Vagina (tissue), 2 donors: ENCODE data around the gene SLC25A21. TPM values are rescaled to one million over a fixed set of nuclear protein-coding genes. Genes with fewer than 3 reads are reported as not detected.
"Not testable (repeated sequence)": the region's sequence is repeated elsewhere in the genome, so short reads cannot be mapped to it uniquely, and the experiment has no call there.

ENCODE experiments used
- DNase-seq, 2 donors: peaks; one replicate each; pipeline ENCODE4 v3.0.0-alpha.2; 2017; ENCODE audit errors: extremely low spot score in 2 of 2
- H3K27ac ChIP-seq: fragments of 200-600 bp; sonication (generic); one replicate; pipeline ENCODE4 v1.5.1; 2019
- H3K27me3 ChIP-seq: fragments of 200-600 bp; sonication (generic); one replicate; pipeline ENCODE4 v1.5.1; 2019
- H3K36me3 ChIP-seq, 2 donors: fragments of 200-600 bp; sonication (generic); one replicate each; pipeline ENCODE4 v1.5.1; 2017 to 2019
- H3K4me1 ChIP-seq: fragments of 200-600 bp; sonication (generic); one replicate; pipeline ENCODE4 v1.5.1; 2019
- H3K4me3 ChIP-seq, 2 donors: fragments of 200-600 bp; sonication (generic); 1 replicate in 1 of 2; 2 replicates in 1 of 2; pipeline ENCODE4 v1.5.1; 2016 to 2019
- H3K9me3 ChIP-seq: fragments of 200-600 bp; sonication (generic); one replicate; pipeline ENCODE4 v1.5.1; 2019
- POLR2A ChIP-seq, 2 donors: fragments of 450-650 bp; IDR thresholded peaks; one replicate each; pipeline ENCODE4 v1.6.1; 2017; ENCODE audit warnings: antibody characterized with exemption in 2 of 2, mild to moderate bottlenecking in 2 of 2, moderate library complexity in 2 of 2
- POLR2AphosphoS5 ChIP-seq, 2 donors: sonication (generic); formaldehyde crosslinking; IDR thresholded peaks; one replicate each; pipeline ENCODE4 v1.9.0; 2017; ENCODE audit warnings: antibody characterized with exemption in 2 of 2, mild to moderate bottlenecking in 2 of 2, low read depth in 1 of 2; ENCODE audit not compliant: insufficient read depth in 1 of 2
- intact Hi-C: fragments of 100-400 bp; cut with DNase I; formaldehyde crosslinking; loops from one replicate; pipeline ENCODE4 v1.15.1; 2023
- total RNA-seq: library from RNA; depleted of rRNA; stranded (reverse); fragments of >200 nt; gene quantifications from one replicate; pipeline ENCODE4 v1.2.3, GENCODE V29; 2016
- TF ChIP-seq, protein P1 (sequence below), 3 experiments: fragments of 450-650 bp in 2 of 3; fragments of 200-600 bp in 1 of 3; sonication (generic) in 1 of 3; IDR thresholded peaks; one replicate each; pipeline ENCODE4 v1.5.1; 2017 to 2019; ENCODE audit warnings: antibody characterized with exemption in 3 of 3, mild to moderate bottlenecking in 2 of 3, moderate library complexity in 2 of 3

The SLC25A21 gene
- total RNA-seq, 1 donor from 2014 or later: 0.49 TPM

DNA sequence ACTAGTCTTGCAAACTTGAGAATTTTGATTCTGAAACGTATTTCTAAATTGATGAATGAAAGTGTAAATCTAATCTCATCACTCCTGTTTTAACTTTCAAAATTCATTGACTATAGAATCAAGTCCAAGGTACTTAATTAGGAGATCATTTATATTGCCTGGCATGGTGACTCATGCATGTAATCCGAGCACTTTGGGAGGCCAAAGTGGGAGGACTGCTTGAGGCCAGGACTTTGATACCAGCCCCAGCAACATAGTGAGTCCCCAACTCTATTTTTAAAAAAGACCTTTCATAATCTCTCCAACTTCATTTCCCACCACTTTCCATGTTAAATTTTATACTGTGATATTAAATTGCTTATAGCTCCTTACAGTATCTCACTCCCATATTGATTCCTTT, 22.3 kb upstream of the SLC25A21 start:
- Histone ChIP-seq H3K9me3 (no peaks in the 10 kb centered on the region), H3K4me3 (no peak overlapping the region), H3K27me3 (no peaks in the 10 kb centered on the region), H3K4me1 (peaks cover 10% of the 10 kb centered on the region), H3K36me3 (no peaks in the 10 kb centered on the region), H3K27ac (no peak overlapping the region)
- no peak for DNase-seq
- TF ChIP-seq POLR2A (IDR thresholded peaks at IDR 0.05): no peak
- TF ChIP-seq POLR2AphosphoS5 (IDR thresholded peaks at IDR 0.05; ENCODE audit: insufficient read depth in 1 of 2, low read depth in 1 of 2): no peak
- TF ChIP-seq, protein P1, sequence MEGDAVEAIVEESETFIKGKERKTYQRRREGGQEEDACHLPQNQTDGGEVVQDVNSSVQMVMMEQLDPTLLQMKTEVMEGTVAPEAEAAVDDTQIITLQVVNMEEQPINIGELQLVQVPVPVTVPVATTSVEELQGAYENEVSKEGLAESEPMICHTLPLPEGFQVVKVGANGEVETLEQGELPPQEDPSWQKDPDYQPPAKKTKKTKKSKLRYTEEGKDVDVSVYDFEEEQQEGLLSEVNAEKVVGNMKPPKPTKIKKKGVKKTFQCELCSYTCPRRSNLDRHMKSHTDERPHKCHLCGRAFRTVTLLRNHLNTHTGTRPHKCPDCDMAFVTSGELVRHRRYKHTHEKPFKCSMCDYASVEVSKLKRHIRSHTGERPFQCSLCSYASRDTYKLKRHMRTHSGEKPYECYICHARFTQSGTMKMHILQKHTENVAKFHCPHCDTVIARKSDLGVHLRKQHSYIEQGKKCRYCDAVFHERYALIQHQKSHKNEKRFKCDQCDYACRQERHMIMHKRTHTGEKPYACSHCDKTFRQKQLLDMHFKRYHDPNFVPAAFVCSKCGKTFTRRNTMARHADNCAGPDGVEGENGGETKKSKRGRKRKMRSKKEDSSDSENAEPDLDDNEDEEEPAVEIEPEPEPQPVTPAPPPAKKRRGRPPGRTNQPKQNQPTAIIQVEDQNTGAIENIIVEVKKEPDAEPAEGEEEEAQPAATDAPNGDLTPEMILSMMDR (IDR thresholded peaks at IDR 0.05): no peak
- intact Hi-C loops: no loop called here

DNA sequence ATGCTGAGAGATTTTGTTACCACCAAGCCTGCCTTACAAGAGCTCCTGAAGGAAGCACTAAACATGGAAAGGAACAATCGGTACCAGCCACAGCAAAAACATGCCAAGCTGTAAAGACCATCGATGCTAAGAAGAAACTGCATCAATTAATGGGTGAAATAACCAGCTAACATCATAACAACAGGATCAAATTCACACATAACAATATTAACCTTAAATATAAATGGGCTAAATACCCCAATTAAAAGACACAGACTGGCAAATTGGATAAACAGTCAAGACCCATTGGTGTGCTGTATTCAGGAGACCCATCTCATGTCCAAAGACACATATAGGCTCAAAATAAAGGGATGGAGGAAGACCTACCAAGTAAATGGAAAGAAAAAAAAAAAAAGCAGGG, 17.3 kb upstream of the SLC25A21 start:
- H3K36me3 ChIP-seq, H3K27ac ChIP-seq, H3K4me1 ChIP-seq, H3K9me3 ChIP-seq, H3K4me3 ChIP-seq, H3K27me3 ChIP-seq, intact Hi-C loops, DNase-seq: not testable (repeated sequence)

DNA sequence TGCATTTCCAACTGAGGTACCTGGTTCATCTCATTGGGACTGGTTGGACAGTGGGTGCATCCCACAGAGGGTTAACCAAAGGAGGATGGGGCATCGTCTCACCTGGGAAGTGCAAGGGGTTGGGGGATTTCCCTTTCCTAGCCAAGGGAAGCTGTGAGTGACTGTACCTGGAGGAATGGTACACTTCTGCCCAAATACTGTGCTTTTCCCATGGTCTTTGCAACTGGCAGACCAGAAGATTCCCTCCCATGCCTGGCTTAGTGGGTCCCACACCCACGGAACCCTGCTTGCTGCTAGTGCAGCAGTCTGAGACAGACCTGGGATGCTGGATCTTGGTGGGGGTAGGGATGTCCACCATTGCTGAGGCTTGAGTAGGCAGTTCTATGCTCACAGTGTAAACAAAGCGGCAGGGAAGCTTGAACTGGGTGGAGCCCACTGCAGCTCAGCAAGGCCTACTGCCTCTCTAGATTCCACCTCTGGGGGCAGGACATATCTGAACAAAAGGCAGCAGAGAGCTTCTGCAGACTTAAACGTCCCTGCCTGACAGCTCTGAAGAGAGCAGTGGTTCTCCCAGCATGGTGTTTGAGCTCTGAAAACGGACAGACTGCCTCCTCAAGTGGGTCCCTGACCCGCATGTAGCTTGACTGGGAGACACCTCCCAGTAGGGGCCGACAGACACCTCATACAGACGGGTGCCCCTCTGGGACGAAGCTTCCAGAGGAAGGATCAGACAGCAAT, 15.6 kb upstream of the SLC25A21 start:
- intact Hi-C loops, H3K36me3 ChIP-seq, H3K27me3 ChIP-seq, H3K4me1 ChIP-seq, DNase-seq, H3K27ac ChIP-seq, H3K9me3 ChIP-seq, H3K4me3 ChIP-seq: not testable (repeated sequence)

DNA sequence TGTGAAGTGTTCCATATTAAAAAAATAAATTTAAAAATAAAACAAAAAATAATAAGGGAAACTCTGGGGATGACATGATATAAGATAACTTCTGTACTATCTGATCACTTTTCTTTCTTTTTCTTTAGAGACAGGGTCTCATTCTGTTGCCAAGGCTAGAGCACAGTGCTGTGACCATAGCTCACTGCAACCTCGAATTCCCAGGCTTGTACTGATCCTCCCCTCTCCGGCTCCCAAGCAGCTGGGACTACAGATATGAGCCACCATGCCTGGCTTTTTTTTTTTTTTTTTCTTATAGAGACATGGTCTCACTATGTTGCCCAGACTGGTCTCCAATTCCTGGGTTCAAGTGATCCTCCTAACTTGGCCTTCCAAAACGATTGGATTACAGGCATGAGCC, 14.9 kb upstream of the SLC25A21 start:
- TF ChIP-seq POLR2A (IDR thresholded peaks at IDR 0.05): no peak
- TF ChIP-seq, protein P1 (IDR thresholded peaks at IDR 0.05): no peak
- DNase-seq: no peak
- no peaks in the 10 kb centered on the region for H3K27me3 ChIP-seq
- intact Hi-C loops: no loop called here
- H3K4me3 ChIP-seq: no peak overlapping the region
- H3K27ac ChIP-seq: no peak overlapping the region
- no peaks in the 10 kb centered on the region for H3K9me3 ChIP-seq
- H3K4me1 ChIP-seq: no peaks in the 10 kb centered on the region
- H3K36me3 ChIP-seq: no peaks in the 10 kb centered on the region

- Histone ChIP-seq H3K4me3 (no peak overlapping the region), H3K36me3 (no peaks in the 10 kb centered on the region), H3K27ac (no peak overlapping the region), H3K4me1 (no peaks in the 10 kb centered on the region), H3K9me3 (no peaks in the 10 kb centered on the region), H3K27me3 (no peaks in the 10 kb centered on the region)
- no peak for TF ChIP-seq POLR2A (IDR thresholded peaks at IDR 0.05)
- TF ChIP-seq, protein P1 (IDR thresholded peaks at IDR 0.05): no peak
- TF ChIP-seq POLR2AphosphoS5 (IDR thresholded peaks at IDR 0.05; ENCODE audit: insufficient read depth in 1 of 2, low read depth in 1 of 2): no peak
- no peak for DNase-seq
- intact Hi-C loops: no loop called here
These were observed 14.5 kb upstream of the SLC25A21 start for GRCh38 chr14:37186865-37187264.

- TF ChIP-seq POLR2A (IDR thresholded peaks at IDR 0.05): no peak
- Histone ChIP-seq H3K4me1 (no peaks in the 10 kb centered on the region), H3K4me3 (no peak overlapping the region), H3K36me3 (no peaks in the 10 kb centered on the region), H3K27ac (no peak overlapping the region), H3K9me3 (no peaks in the 10 kb centered on the region), H3K27me3 (no peaks in the 10 kb centered on the region)
- DNase-seq: no peak
- intact Hi-C loops: no loop called here
These were observed 13.3 kb upstream of the SLC25A21 start for GRCh38 chr14:37185670-37186069.

DNA sequence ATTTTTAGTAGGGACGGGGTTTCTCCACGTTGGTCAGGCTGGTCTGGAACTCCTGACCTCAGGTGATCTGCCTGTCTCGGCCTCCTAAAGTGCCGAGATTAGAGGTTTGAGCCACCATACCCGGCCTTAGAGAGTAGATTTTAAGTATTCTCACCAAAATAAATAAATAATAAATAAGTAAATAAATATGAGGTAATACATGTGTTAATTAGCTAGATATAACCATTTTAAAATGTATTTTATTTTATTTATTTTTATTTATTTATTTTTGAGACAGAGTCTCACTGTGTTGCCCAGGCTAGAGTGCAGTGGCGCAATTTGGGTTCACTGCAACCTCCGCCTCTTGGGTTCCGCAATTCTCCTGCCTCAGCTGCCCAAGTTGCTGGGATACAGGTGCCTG, 12.1 kb upstream of the SLC25A21 start:
- not testable (repeated sequence) for DNase-seq

More for the DNA sequence above, 12.1 kb upstream of the SLC25A21 start:
- H3K27ac ChIP-seq, intact Hi-C loops, H3K36me3 ChIP-seq, H3K27me3 ChIP-seq, H3K4me3 ChIP-seq, H3K9me3 ChIP-seq, H3K4me1 ChIP-seq: not testable (repeated sequence)
